HG03342 (cell line): ENCODE data around the gene PCMT1.
"Not testable (repeated sequence)": the region's sequence is repeated elsewhere in the genome, so short reads cannot be mapped to it uniquely, and the experiment has no call there.

ENCODE experiments used
- ATAC-seq: cut with Tn5 transposase; IDR thresholded peaks from one replicate; pipeline ENCODE4 v1.9.1; 2021; ENCODE audit warnings: mild to moderate bottlenecking, moderate library complexity; ENCODE audit not compliant: unreplicated experiment

Gene PCMT1

DNA sequence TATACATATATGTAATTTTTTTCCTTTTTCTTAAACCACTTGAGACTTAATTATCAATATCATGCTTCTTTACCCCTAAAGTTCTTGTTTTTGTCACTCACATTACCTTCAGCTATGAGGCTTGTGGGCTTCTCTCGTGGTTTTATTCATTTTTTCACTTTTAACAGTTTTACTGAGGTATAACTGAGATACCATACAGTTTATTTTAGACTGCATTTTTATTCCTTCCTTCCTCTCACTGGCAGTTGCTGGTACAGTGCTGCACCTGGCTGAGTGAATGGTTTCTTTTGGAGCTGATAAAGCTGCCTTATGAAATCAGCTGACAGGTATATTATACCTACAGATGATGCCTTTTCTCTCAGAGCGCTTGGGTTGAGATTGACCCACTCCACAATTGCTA is 60.3 kb downstream of the PCMT1 start:
- no peak for ATAC-seq

DNA sequence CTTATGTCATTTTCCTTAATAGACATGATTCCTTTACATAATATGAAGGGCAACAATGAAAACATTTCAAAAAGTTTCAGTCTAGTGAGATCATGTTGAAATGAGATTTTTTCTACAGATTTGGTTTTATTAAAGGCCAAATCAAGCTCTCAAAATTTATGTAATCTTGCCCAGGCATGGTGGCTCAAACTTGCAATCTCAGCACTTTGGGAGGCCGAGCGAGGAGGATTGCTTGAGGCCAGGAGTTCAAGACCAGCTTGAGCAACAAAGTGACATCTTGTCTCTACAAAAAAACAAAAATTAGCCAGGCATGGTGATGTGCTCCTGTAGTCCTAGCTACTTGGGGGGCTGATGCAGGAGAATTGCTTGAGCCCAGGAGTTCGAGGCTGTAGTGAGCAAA is 63.8 kb downstream of the PCMT1 start:
- no peak for ATAC-seq

DNA sequence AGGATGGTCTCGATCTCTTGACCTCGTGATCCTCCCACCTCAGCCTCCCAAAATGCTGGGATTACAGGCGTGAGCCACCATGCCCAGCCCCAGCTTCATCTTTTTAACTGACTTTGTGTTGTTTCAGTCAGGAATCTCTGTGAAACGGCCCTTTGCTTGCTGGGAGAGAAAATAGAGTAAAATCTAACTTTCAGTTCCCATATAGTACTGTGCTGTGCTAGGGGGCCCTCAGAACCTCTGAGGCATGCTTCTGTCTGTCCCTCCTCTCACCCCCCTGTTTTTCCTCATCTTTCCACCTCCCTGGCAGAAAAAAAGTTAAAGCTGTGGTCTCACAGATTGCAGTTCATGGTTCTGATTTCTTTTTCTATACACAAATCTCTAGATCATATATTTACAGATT is 66.2 kb downstream of the PCMT1 start:
- ATAC-seq = no peak

DNA sequence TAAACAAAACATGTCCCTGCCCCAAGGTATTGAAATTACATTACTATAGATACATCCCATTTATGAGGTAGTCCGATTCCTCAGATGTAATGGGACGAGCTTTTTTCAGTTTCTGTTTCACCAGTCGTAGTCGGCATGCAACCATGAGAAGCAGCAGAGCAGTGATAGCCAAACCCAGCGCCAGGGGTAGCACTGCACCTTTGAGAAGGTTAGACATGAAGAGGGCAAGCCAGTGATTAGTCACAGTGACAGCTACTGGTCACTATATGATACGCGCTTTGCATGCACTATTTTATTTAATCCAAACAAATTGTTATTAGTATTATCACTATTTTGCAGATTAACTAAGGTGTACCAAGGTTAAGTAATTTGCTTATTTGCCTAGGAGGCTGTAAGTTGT is 71.0 kb downstream of the PCMT1 start:
- ATAC-seq = no peak

DNA sequence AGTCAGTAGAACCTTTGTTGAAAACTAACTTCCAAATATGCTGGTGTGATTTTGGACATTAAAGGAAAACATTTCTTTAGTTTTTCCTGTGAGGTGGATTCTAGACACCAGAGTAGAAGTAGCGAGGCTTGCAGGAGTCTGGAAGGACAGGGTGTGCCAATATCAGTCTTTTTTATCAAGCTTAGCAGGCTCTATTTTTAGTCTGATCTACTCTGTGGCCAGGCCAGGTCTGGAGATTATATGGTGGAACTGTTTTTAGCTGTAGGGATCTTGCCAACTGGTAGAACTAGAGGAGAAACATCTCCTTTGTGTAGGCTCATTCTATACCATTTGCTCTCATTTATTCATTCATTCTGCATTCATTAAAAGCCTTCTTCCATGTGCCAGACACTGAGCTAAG is 72.0 kb downstream of the PCMT1 start:
- no peak for ATAC-seq

DNA sequence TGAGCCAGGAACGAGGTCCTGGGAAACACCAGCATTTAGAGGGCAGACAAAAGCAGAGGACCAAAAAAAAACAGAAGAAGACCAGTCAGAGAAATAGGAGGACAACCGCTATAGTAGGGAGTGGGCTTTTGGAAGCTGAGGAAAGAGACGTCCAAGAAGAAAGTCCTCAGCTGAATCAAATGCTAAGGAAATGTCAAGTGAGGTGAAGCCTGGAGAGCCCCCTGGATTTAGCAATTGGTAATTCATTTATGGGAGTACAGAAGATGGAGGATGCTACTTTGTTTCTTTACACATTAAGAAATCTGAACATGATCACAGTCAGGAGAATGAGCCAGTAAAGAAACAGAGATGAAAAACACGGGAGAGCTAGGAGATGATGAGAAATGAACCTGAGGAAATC is 73.5 kb downstream of the PCMT1 start:
- no peak for ATAC-seq

DNA sequence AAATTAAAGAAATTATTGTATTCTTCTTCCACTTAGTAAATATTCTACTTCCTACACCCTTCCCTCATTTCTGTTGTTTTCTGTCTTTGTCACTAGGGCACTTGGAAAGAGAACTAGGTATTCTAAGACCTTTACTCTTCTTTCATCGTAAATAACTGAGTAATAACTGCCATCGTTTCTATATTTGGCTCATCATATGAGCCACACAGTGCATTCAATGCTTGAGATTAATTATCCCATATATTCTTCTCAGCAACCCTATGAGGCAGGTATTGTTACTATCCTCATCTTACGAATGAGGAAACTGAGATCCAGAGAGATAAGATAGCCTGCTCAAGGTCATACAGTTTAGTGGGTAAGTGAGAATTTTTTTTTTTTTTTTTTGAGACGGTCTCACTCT is 75.8 kb downstream of the PCMT1 start:
- no peak for ATAC-seq

DNA sequence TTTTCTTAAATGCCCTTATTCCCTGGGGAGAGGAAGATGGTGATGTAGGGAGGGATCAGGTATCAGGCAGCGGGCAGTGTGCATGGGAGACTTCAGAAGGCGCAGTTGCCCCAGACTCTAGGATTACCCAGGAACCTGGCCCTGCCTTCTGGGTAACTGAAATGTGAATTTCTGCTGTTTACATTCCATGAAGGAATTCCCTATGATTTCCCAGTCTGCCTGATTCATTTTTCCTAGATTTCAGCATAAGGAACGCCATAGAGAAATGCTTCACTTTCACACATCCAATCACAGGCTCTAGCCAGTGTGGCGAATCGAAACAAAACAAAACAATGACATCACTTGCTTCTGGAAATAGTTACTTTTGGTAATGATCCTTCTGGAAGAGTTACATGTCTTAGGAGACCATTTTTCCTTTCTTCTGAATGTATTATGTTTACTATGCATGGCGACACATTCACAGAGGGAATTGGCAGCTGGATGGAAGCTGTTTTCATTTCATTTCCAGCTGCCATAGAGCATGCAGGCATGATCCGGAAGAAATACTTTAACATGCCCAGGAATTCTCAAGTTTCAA is 81.3 kb downstream of the PCMT1 start:
- no peak for ATAC-seq

DNA sequence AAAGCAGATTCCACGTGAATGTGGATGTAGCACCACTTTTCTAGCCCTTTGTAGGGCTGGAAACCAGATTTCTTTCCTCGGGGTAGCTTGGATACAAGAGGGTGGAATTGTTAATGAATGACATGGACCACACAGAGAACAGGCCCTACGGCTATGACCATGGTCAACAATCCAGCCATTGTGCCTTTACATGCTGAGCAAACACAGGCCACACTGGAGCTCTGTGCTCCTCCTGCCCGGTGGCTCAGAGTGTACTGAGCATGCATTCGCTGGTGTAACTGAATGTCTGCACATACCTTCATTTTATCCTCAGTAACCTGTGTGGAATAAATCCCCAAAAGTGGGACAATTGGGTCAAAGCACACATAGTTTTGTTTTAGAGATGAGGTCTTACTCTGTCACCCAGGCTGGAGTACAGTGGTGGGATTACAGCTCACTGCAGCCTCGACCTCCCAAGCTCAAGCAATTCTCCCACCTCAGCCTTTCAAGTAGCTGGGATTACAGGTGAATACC is 81.8 kb downstream of the PCMT1 start:
- ATAC-seq = no peak

DNA sequence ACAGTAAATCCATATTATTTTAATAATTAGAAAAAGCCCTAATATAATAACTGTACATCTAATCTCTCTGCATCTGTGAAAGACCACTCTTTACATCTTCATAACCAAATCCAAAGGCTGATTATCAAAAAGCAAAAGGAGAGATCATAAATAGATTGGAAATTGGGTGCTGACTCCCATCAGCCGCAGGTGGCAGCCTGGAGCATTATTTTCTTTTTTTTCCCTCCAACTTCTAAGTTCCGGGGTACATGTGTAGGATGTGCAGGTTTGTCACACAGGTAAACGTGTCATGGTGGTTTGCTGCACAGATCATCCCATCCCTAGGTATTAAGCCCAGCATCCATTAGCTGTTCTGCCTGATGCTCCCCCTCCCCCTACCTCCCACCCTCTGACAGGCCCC is 84.1 kb downstream of the PCMT1 start:
- no peak for ATAC-seq

DNA sequence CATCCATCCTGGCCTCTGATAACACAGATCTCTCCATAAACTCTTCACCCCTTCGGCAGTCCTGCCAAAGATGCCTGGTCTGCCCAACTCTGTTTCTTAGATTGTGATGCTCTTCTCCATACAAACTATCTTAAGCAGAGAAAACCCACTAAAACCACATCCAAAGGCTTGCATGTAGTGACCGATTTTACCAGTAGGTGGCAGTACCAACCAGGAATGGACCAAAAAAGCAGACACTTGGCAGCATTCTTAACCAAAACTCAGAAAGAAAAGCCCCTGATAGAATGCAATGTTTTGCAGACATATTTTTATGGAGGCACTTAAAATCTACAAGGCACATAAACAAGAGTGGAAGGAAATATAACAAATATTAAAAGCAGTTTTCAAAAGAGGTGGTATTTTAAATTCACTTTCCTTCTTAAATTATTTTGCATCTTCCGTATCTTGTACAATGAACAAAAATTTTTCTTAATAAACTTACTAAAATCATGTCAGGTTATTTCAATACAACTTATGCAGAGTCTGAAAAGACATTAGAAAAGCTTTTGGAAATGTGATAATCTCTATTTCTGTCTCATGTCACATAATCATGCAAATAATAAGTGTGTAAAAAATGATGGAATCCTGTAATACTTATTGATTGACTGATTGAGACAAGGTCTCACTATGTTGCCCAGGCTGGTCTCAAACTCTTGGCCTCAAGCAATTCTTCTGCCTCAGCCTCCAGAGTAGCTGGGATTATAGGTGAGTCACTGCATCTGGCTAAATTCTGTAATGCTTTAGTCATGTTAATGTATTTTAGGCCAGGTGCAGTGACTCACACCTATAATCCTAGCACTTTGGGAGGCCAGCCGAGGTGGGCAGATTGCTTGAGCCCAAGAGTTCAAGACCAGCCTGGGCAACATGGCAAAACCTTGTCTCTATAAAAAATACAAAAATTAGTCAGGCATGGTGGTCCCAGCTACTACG is 85.3 kb downstream of the PCMT1 start:
- no peak for ATAC-seq

DNA sequence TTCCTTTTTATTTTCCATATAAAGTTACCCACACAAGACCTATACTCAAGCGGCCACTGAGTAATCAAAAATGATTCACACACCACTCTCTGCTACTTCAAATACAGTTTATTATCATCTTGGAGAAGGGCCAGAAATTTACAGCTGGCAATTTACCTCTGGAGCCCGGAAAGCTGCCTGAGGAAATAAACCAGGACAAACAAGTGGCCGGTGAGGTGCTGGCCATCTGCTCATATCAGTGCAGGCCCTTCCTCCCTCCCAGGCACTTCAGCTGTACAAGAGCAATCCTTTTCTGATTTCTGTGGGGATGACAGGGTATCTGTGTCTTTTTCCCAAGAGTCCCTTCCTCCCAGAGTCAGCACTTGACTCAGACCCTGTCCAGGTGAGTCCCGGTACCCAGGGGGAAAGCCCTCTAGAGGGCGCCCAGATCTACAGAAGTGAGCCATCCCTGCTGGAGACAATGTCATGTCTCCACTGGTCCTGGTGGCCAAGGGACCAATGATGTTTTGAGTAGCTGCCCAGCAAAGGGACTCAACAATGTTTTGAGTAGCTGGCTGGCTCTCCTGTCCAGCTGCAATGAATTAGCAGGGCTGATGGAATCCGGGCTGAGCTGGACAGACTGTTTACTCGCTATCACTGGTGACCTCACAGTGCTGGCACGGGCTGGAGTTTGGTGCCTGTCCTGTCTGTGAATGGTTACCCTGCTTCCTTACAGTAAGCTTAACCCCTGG is 91.0 kb downstream of the PCMT1 start:
- no peak for ATAC-seq

DNA sequence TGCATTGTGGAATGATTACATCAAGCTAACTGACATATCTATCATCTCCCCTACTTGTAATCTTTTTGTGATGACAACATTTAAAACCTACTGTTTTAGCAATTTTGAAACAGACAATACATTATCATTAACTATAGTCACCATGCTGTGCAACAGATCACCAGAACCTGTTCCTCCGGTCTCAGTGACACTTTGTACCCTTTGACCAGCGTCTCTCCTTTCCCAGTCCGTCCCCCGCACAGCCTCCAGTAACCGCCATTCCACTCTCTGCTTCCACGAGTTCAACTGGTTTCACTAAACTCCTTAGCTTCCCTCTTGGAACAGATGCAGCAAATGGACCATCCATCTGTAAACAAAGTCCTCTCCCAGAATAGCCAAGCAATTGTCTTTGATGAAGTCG is 92.8 kb downstream of the PCMT1 start:
- ATAC-seq = no peak

DNA sequence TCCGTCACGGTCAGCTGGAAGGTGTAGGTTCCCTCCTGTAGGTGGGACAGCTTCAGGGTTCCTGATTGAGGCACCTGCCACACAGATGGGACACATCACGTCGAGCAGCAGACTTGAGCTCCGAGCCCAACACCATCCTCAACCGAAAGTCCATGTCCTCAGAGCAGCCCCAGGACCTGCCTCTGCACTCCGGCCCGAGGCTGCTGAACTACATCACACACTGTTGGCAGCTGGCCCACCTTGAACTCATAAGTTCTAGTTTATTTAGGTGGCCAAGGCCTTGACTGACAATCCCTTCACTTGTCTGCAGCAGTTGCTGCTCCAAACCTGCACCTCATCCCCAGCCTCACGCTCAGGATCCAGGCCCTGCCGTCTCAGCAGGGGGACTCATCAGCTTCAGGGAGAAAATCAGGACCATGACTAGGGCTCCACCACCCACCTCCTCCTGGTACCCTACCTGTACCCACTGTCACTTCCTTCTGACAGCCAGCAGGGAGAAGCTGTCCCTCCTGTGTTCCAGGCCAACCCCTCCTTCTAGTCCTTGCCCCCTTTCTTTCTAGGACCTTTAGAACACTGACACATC is 93.6 kb downstream of the PCMT1 start:
- no peak for ATAC-seq

DNA sequence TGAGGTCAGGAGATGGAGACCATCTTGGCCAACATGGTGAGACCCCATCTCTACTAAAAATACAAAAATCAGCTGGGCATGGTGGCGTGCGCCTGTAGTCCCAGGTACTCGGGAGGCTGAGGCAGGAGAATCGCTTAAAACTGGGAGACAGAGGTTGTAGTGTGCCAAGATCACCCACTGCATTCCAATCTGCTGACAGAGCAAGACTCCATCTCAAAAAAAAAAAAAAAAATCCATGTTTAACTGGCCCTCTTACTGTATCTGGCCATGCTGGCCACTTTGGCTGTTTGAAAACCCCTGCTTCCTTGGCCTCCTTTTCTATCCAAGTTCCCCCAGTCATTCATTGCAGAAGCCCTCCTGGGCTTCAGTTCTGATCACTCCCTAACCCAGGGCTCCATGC is 94.5 kb downstream of the PCMT1 start:
- ATAC-seq = not testable (repeated sequence)

DNA sequence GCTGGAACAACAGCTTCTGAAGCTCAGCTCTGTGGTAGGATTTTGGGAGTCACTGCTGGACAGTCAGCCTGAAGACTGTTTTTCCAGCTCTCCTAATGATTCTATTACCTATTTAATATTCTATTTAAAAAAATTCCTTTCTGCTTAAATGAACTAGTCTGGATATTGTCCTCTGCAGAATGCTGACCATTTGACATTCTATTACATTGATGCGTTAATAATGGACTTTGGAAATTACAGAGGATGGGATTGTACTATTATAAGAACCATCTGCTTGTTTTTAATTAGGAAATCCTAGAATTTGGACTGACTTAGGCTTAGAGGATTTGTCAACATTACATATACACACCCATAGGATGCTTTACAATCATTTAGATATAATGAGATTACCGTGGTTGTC is 94.9 kb downstream of the PCMT1 start:
- ATAC-seq = no peak

DNA sequence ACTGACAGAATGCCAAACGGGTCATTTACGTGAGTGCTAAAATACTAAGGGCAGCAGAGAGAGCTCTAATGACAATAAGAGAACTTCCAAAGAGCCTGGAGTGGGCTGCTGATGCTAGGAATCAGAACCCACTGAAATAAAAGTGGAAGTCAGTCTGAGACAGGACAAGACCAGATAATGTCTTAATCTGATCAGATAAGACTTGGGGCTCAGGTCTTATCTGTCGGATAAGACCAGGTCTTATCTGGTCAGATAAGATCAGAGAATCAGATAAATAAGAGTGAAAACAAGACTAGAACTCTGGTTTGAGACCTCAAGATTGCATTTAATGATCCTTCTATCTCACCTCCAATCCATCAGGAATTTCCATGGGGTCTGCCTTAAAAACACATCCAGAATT is 96.0 kb downstream of the PCMT1 start:
- ATAC-seq = no peak

DNA sequence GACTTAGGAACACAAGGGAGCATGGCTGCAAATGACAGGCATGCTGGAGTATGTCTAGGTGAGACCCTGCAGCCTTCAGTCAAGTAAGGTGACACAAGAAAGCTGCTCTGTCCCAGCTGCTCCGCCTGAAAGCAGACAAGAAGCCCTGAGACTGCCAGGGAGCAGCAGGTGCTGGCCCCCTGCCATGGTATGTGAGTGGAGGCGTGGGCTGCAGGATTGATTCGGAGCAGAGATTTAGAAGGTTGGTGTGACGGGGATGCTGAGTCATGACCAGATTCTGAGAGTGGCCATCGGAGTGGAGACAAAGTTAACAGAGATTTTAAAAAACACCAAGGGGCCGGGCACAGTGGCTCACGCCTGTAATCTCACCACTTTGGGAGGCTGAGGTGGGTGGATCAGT is 96.8 kb downstream of the PCMT1 start:
- no peak for ATAC-seq

DNA sequence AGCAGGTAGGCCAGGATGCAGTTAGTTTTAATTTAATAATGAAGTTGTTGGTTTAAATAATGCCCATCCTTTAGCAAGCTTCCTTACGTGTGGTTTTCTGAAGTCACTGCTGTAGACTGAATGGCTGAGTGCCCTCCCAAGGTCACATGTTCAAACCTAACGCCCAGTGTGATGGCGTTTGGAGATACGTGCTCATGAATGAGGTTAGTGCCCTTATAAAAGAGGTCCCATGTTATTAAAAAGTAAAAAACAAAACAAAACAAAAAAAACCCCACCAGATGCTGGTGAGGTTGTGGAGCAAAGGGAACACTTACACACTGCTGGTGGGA is 98.4 kb downstream of the PCMT1 start:
- ATAC-seq = no peak

DNA sequence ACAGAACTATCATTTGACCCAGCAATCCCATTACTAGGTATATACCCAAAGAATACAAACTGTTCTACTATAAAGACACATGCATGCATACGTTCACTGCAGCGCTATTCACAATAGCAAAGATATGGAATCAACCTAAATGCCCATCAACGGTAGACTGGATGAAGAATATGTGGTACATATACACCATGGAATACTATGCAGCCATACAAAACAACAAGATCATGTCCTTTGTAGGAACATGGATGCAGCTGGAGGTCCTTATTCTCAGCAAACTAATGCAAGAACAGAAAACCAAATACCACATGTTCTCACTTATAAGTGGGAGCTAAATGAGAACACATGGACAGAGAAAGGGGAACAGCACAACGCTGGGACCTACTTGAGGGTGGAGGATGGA is 98.8 kb downstream of the PCMT1 start:
- ATAC-seq = not testable (repeated sequence)

DNA sequence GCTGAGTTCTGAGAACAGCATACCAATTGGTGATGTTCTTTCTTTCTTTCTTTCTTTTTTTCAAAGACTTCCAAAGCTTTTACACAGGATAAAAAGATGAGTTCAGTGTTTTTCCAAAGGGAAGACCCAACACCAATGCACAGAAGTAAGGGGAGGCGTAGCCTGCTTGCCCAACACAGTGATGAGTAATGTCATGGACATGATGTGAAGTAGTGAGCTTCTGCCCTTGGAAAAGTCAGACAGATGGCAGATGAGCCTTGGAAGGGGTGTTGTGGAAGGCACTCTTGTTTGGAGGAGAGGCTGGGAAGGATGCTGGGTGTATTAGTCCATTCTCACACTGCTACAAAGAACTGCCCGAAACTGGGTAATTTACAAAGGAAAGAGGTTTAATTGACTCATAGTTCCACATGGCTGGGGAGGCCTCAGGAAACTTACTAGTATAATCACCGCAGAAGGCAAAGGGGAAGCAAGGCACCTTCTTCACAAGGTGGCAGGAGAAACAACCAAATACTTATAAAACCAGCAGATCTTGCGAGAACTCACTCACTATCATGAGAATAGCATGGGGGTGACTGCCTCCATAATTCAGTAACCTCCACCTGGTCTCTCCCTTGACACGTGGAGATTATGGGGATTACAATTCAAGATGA is 102.0 kb downstream of the PCMT1 start:
- no peak for ATAC-seq
